ENCODE results near the gene GGA1.
"Not testable (repeated sequence)": the region's sequence is repeated elsewhere in the genome, so short reads cannot be mapped to it uniquely, and the experiment has no call there.

GGA1 gene

GRCh38 chr22:37610153-37610475 lies 1.5 kb downstream of the GGA1 start:
- DNase-seq: not testable (repeated sequence)

GRCh38 chr22:37610480-37611129 lies 2.0 kb downstream of the GGA1 start:
- no peak for DNase-seq

GRCh38 chr22:37611207-37611606 lies 2.6 kb downstream of the GGA1 start:
- no peak for DNase-seq

- no peak for DNase-seq
Observed at GRCh38 chr22:37616201-37617083, 7.8 kb downstream of the GGA1 start.

GRCh38 chr22:37617431-37617830 lies 8.8 kb downstream of the GGA1 start:
- no peak for DNase-seq

GRCh38 chr22:37618072-37618656 lies 9.5 kb downstream of the GGA1 start:
- no peak for DNase-seq

- DNase-seq: no peak
Observed at GRCh38 chr22:37618674-37619073, 10.0 kb downstream of the GGA1 start.

GRCh38 chr22:37619991-37620390 lies 11.4 kb downstream of the GGA1 start:
- no peak for DNase-seq

- no peak for DNase-seq
Observed at GRCh38 chr22:37621352-37621860, 12.8 kb downstream of the GGA1 start.

- DNase-seq: peak; percentile 69
Observed at GRCh38 chr22:37623075-37624016, 14.7 kb downstream of the GGA1 start.

GRCh38 chr22:37624017-37624365 lies 15.4 kb downstream of the GGA1 start:
- no peak for DNase-seq

GRCh38 chr22:37624876-37625275 lies 16.2 kb downstream of the GGA1 start:
- DNase-seq: no peak

- DNase-seq: no peak
Observed at GRCh38 chr22:37625737-37626136, 17.1 kb downstream of the GGA1 start.

- no peak for DNase-seq
Observed at GRCh38 chr22:37626144-37626543, 17.5 kb downstream of the GGA1 start.

- DNase-seq: no peak
Observed at GRCh38 chr22:37626556-37627075, 18.0 kb downstream of the GGA1 start.

GRCh38 chr22:37627121-37627520 lies 18.5 kb downstream of the GGA1 start:
- DNase-seq: no peak

GRCh38 chr22:37627545-37627944 lies 18.9 kb downstream of the GGA1 start:
- DNase-seq: peak; percentile 28

- no peak for DNase-seq
Observed at GRCh38 chr22:37628830-37629229, 20.2 kb downstream of the GGA1 start.

- DNase-seq: no peak
Observed at GRCh38 chr22:37629928-37630327, 21.3 kb downstream of the GGA1 start.

GRCh38 chr22:37630839-37631435 lies 22.3 kb downstream of the GGA1 start:
- no peak for DNase-seq

- no peak for DNase-seq
Observed at GRCh38 chr22:37631448-37632173, 23.0 kb downstream of the GGA1 start.

Measured in effector CD8-positive, alpha-beta T cell (primary cell).